OCI-LY7 (cell line): ENCODE data around the gene CAVIN3. TPM values are rescaled to one million over a fixed set of nuclear protein-coding genes. Genes with fewer than 3 reads are reported as not detected.
"Not testable (repeated sequence)": the region's sequence is repeated elsewhere in the genome, so short reads cannot be mapped to it uniquely, and the experiment has no call there.

ENCODE experiments used
- BruUV-seq: library from RNA; stranded (reverse); fragments of 400-500 nt; replicated peaks from 2 replicates; lab custom pipeline; 2021; lab: Mats Ljungman, UMichigan
- CTCF ChIA-PET: fragments of 300-600 bp; sonication (Branson Sonifier 250); formaldehyde crosslinking; loops from one replicate; lab custom pipeline; 2022; ENCODE audit warnings: antibody characterized with exemption; ENCODE audit not compliant: unreplicated experiment; lab: Charles Lee
- POLR2A ChIA-PET: fragments of 300-600 bp; sonication (Branson Sonifier 250); formaldehyde crosslinking; loops from one replicate; lab custom pipeline; 2022; ENCODE audit warnings: antibody characterized with exemption; lab: Charles Lee
- DNase-seq: peaks from one replicate; pipeline ENCODE4 v3.0.0-alpha.2; 2015; ENCODE audit warnings: low spot score
- H2AFZ ChIP-seq: fragments of 200-600 bp; sonication (generic), shearing (Covaris generic); 2 replicates; pipeline ENCODE4 v1.6.1; 2014; ENCODE audit warnings: mild to moderate bottlenecking, antibody characterized with exemption, low read length, moderate library complexity
- H3K27ac ChIP-seq: fragments of 200-600 bp; sonication (generic); 2 replicates; pipeline ENCODE4 v1.5.1; 2014; ENCODE audit warnings: mixed run types, low read depth, mild to moderate bottlenecking, moderate library complexity, low read length, inconsistent platforms; ENCODE audit not compliant: poor library complexity, severe bottlenecking
- H3K36me3 ChIP-seq: fragments of 200-600 bp; sonication (generic); 2 replicates; pipeline ENCODE4 v1.6.1; 2014; ENCODE audit warnings: mild to moderate bottlenecking, antibody characterized with exemption, low read length, moderate library complexity, mixed read lengths; ENCODE audit not compliant: insufficient read depth
- H3K4me1 ChIP-seq: fragments of 200-600 bp; sonication (generic); 2 replicates; pipeline ENCODE4 v1.5.1; 2014; ENCODE audit warnings: mild to moderate bottlenecking, low read length; ENCODE audit not compliant: insufficient read depth, poor library complexity, severe bottlenecking
- H3K4me2 ChIP-seq: fragments of 200-600 bp; sonication (generic); 2 replicates; pipeline ENCODE4 v1.6.1; 2014; ENCODE audit warnings: mild to moderate bottlenecking, low read length
- H3K4me3 ChIP-seq: fragments of 200-600 bp; sonication (generic); 2 replicates; pipeline ENCODE4 v1.5.1; 2014; ENCODE audit warnings: mild to moderate bottlenecking, low read depth, low read length; ENCODE audit not compliant: poor library complexity, severe bottlenecking
- H3K79me2 ChIP-seq: fragments of 200-600 bp; sonication (generic); 2 replicates; pipeline ENCODE4 v1.6.1; 2016; ENCODE audit warnings: low read depth, mild to moderate bottlenecking, low read length, moderate library complexity, mixed read lengths; ENCODE audit not compliant: insufficient read depth
- H3K9me2 ChIP-seq: fragments of 200-600 bp; sonication (generic); 2 replicates; pipeline ENCODE4 v1.6.1; 2016; ENCODE audit warnings: mild to moderate bottlenecking, low read length, mixed read lengths; ENCODE audit not compliant: insufficient read depth
- H3K9me3 ChIP-seq: fragments of 200-600 bp; sonication (generic); 2 replicates; pipeline ENCODE4 v1.6.1; 2014; ENCODE audit warnings: mild to moderate bottlenecking, mixed run types, low read length, mixed read lengths
- H4K20me1 ChIP-seq: fragments of 200-600 bp; sonication (generic); 2 replicates; pipeline ENCODE4 v1.6.1; 2014; ENCODE audit warnings: mild to moderate bottlenecking, antibody characterized with exemption, low read length, moderate library complexity, mixed read lengths; ENCODE audit not compliant: insufficient read depth
- EZH2phosphoT487 ChIP-seq: fragments of 200-600 bp; sonication (generic); IDR thresholded peaks from 2 replicates; pipeline ENCODE4 v1.6.1; 2018; ENCODE audit warnings: low read depth, borderline replicate concordance, mild to moderate bottlenecking, mixed run types, antibody characterized with exemption, low read length, moderate library complexity, mixed read lengths
- intact Hi-C: fragments of 100-400 bp; cut with micrococcal nuclease; formaldehyde crosslinking; loops from one replicate; pipeline ENCODE4 v1.10.0; 2022; ENCODE audit not compliant: unreplicated experiment
- total RNA-seq, 2 experiments: library from RNA; depleted of rRNA in 1 of 2; stranded (reverse); fragments of >200 nt in 1 of 2; shearing (Covaris generic) in 1 of 2; gene quantifications; 2 replicates each; pipeline ENCODE4 v1.2.3, GENCODE V29; 2014 to 2022
- TF ChIP-seq, protein P1 (sequence below): fragments of 200-600 bp; sonication (generic); conservative IDR thresholded peaks from 2 replicates; pipeline ENCODE4 v1.5.1; 2014; ENCODE audit warnings: mild to moderate bottlenecking, antibody characterized with exemption, low read length, moderate library complexity, mixed read lengths

Gene CAVIN3
- total RNA-seq, 2 experiments from 2014 or later, result not detected

DNA sequence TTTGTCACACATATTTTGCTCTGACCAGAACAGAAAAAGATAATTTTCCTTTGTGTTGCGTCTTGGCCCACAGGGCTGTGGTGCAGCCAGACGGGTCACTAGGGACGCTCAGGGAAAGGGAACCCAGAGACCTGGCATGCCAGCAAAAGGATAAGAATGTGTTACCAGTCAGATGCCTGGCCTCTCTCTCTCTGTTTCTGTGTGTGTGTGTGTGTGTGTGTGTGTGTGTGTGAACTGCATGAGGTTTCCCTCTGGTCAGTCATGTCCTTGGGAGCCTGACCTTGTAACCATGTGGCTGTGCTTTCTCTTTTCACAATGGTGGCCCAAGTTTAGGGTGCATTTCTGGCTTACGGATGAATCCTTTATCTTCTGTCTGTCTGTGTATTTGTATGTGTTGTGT lies 35.3 kb downstream of the CAVIN3 start:
- no peak overlapping the region for H3K4me3 ChIP-seq
- H3K36me3 ChIP-seq, result no peaks in the 10 kb centered on the region
- DNase-seq, result no peak
- H3K9me3 ChIP-seq, result no peaks in the 10 kb centered on the region
- no peak overlapping the region for H3K4me2 ChIP-seq
- intact Hi-C loops, result no loop called here
- no peaks in the 10 kb centered on the region for H3K4me1 ChIP-seq
- ChIA-PET CTCF (no interaction called here), POLR2A (no interaction called here)
- no peak overlapping the region for H2AFZ ChIP-seq
- BruUV-seq, result no TSS peak
- no peaks in the 10 kb centered on the region for H4K20me1 ChIP-seq
- H3K79me2 ChIP-seq, result no peaks in the 10 kb centered on the region
- no peaks in the 10 kb centered on the region for H3K9me2 ChIP-seq
- no peak overlapping the region for H3K27ac ChIP-seq
- no peak for TF ChIP-seq EZH2phosphoT487
- TF ChIP-seq, protein P1, sequence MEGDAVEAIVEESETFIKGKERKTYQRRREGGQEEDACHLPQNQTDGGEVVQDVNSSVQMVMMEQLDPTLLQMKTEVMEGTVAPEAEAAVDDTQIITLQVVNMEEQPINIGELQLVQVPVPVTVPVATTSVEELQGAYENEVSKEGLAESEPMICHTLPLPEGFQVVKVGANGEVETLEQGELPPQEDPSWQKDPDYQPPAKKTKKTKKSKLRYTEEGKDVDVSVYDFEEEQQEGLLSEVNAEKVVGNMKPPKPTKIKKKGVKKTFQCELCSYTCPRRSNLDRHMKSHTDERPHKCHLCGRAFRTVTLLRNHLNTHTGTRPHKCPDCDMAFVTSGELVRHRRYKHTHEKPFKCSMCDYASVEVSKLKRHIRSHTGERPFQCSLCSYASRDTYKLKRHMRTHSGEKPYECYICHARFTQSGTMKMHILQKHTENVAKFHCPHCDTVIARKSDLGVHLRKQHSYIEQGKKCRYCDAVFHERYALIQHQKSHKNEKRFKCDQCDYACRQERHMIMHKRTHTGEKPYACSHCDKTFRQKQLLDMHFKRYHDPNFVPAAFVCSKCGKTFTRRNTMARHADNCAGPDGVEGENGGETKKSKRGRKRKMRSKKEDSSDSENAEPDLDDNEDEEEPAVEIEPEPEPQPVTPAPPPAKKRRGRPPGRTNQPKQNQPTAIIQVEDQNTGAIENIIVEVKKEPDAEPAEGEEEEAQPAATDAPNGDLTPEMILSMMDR, result no peak

DNA sequence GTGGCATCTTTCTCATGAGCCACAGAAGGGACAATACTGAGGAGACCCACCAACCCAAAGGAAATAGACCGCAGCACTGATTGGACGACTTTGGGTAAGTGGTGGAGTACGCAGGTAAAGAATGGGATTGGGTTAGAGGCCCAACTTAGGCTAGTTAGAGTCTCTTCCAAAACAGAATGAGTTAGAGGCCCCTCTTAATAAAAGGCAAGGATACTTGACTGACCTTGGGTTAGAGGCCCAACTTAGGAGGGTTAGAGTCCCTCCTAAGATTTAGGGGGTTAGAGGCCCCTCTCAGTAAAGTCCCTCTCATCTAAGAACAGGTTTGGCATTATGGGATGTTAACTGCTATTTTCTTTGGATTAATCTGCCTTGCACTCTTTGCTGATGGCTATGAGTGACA lies 36.1 kb downstream of the CAVIN3 start:
- Histone ChIP-seq H3K9me3 (no peaks in the 10 kb centered on the region), H4K20me1 (no peaks in the 10 kb centered on the region), H3K36me3 (no peaks in the 10 kb centered on the region), H3K79me2 (no peaks in the 10 kb centered on the region), H3K27ac (no peak overlapping the region), H3K4me1 (no peaks in the 10 kb centered on the region), H3K4me2 (no peak overlapping the region), H2AFZ (no peak overlapping the region), H3K4me3 (no peak overlapping the region), H3K9me2 (no peaks in the 10 kb centered on the region)
- no TSS peak for BruUV-seq
- intact Hi-C loops, result no loop called here
- POLR2A ChIA-PET, result no interaction called here
- no peak for DNase-seq
- CTCF ChIA-PET, result no interaction called here
- TF ChIP-seq, protein P1, result no peak
- TF ChIP-seq EZH2phosphoT487, result no peak

DNA sequence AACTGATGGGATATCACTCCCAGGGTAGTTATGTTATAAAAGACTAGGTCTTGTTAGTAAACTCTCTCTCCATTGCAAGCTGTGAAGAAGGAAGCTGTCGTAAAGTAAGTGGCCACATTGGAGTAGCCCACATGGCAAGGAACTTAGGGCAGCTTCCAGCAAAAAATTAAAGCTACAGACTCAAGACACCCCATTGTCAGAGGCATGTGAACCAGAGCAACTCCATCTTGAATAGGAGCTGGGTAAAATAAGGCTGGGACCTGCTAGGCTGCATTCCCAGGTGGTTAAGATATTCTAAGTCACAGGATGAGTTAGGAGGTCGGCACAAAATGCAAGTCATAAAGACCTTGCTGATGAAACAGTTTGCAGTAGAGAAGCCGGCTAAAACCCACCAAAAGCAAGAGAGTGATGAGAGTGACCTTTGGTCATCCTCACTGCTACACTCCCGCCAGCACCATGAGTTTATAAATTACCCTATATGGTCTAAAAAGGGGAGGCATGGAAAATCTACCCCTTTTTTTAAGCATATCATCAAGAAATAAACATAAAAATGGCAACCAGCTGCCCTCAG lies 36.8 kb downstream of the CAVIN3 start:
- DNase-seq, result no peak
- Histone ChIP-seq H3K9me3 (no peaks in the 10 kb centered on the region), H3K36me3 (no peaks in the 10 kb centered on the region), H4K20me1 (no peaks in the 10 kb centered on the region), H2AFZ (no peak overlapping the region), H3K4me1 (no peaks in the 10 kb centered on the region), H3K4me2 (no peak overlapping the region), H3K27ac (no peak overlapping the region), H3K79me2 (no peaks in the 10 kb centered on the region), H3K9me2 (no peaks in the 10 kb centered on the region), H3K4me3 (no peak overlapping the region)
- BruUV-seq, result no TSS peak
- intact Hi-C loops, result no loop called here
- TF ChIP-seq, protein P1, result no peak
- TF ChIP-seq EZH2phosphoT487, result no peak
- POLR2A ChIA-PET, result no interaction called here
- CTCF ChIA-PET, result no interaction called here

GRCh38 chr11:6280809-6281208 lies 39.5 kb downstream of the CAVIN3 start:
- H4K20me1 ChIP-seq, BruUV-seq, H3K4me1 ChIP-seq, H3K36me3 ChIP-seq, H3K9me3 ChIP-seq, H3K27ac ChIP-seq, H2AFZ ChIP-seq, CTCF ChIA-PET, H3K4me2 ChIP-seq, intact Hi-C loops, H3K9me2 ChIP-seq, H3K79me2 ChIP-seq, POLR2A ChIA-PET, DNase-seq, H3K4me3 ChIP-seq: not testable (repeated sequence)
